ENCODE results near the gene ELMO1.

ELMO1 gene

GRCh38 chr7:36871355-36871738 is 577.3 kb downstream of the ELMO1 start:
- ChIA-PET CTCF (no interaction called here), POLR2A (no interaction called here)
- no peak for TF ChIP-seq SUZ12 (IDR thresholded peaks at IDR 0.05)
- no peak for TF ChIP-seq FOXA1 (IDR thresholded peaks at IDR 0.05)
- TF ChIP-seq FOXK2 (IDR thresholded peaks at IDR 0.05) = no peak
- TF ChIP-seq CTBP1 (IDR thresholded peaks at IDR 0.05; ENCODE audit: borderline replicate concordance) = no peak
- TF ChIP-seq BHLHE40 (IDR thresholded peaks at IDR 0.05; ENCODE audit: borderline replicate concordance) = no peak
- no peak for TF ChIP-seq TARDBP (IDR thresholded peaks at IDR 0.05)
- DNase-seq (ENCODE audit: extremely low spot score) = no peak

DNA sequence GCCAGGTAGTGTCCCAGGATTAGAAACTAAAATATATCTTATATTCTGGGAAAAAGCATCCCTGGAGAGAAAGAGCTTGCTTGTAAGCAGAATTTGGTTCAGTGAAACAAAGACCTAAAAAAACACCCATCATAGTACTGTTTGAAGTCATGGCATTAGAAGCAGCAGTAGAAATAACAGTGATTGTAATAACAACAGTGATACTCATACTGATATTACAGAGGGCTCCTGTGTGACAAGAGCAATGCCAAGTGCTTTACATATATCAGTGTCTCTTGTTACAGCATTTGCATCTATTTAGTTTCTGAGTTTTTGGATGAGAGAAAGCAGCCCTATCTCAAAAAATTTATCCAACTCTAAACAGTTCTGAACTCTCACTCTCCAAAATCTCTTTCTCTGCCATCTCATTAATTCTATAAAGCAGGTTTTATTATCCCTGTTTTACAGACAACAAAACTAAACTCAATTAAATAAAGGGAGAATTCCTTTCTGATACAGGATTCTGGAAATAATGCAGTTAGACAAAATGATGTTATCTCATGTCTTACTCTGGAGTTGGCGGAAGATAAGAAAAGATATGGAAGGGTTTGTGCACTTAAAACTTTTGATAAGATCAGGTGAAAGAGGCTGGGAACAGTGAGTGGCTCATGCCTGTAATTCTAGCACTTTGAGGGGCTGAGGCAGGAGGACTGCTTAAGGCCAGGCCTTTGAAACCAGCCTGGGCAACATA is 577.9 kb downstream of the ELMO1 start:
- no peak for DNase-seq (ENCODE audit: extremely low spot score)
- POLR2A ChIA-PET = no interaction called here
- CTCF ChIA-PET = no interaction called here
- TF ChIP-seq L3MBTL2 (conservative IDR thresholded peaks at IDR 0.05) (no peak), ARNT (IDR thresholded peaks at IDR 0.05) (no peak)

GRCh38 chr7:36868727-36869411 is 579.8 kb downstream of the ELMO1 start:
- ChIA-PET POLR2A (no interaction called here), CTCF (no interaction called here)
- TF ChIP-seq HDGF (IDR thresholded peaks at IDR 0.05; ENCODE audit: borderline replicate concordance) = no peak
- no peak for DNase-seq (ENCODE audit: extremely low spot score)

DNA sequence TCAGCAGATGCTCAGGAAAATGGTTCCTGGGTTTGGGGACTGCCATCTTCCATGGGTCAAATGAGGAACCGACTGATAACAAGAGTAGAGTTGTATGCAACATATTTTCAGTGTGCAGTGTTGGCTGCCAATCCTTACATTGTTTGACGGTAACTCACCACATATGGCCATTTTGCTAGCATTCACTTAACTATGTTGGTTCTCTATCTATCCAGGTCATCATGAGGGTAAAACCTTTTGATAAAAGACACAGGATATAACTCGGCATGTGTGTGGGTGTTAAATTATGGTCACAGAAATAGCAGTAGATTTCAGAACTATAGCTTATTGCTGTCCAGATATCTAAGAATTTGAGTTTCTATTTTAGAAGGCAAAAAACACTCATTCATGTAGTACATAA is 583.6 kb downstream of the ELMO1 start:
- no peak for DNase-seq (ENCODE audit: extremely low spot score)
- CTCF ChIA-PET = no interaction called here

DNA sequence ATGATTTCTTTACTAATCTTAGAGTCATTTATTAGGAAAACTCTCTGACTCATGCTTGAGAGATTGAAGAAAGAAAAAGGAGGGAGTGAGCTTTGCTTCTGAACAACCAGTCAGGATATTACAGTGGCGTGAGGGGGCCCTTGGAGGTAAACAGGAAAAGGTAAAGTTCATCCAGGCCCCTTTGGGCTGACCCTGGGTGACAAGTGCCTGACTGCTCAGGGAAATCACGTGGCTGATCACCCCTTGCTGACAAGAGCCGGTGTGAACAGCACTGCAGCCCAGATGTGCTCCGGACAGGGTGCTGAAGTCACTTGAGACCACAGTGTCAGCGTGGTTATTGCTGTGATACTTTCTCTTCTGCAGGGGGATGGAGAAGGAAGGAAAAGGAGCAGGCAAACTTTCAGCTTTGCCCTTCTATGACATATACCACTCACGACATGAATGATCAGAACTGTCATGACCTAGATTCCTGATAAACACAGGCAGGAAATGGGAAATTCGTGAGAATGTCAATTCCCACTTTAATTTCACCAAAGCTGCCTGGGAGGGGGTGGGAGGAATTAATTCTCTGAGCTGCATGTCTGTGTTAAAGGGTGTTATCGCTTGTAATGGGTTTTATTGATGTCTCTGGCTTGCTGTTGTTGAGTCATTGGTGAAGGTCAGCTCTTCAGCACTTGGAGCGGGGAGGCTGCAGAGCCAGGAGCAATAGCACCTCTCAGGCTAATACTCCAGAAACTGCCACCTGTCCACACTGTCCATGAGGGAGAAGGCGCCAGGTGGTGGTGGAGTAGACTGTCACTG is 584.6 kb downstream of the ELMO1 start:
- ChIA-PET CTCF (no interaction called here), POLR2A (no interaction called here)
- TF ChIP-seq PKNOX1 (IDR thresholded peaks at IDR 0.05) (no peak), SP1 (IDR thresholded peaks at IDR 0.05) (no peak), ZNF384 (IDR thresholded peaks at IDR 0.05) (no peak), FOXA1 (IDR thresholded peaks at IDR 0.05) (no peak), FOXM1 (IDR thresholded peaks at IDR 0.05; ENCODE audit: borderline replicate concordance) (no peak), BHLHE40 (IDR thresholded peaks at IDR 0.05; ENCODE audit: borderline replicate concordance) (no peak), ARNT (IDR thresholded peaks at IDR 0.05) (no peak)

More for the DNA sequence above, 583.6 kb downstream of the ELMO1 start:
- TF ChIP-seq ARNT (IDR thresholded peaks at IDR 0.05) = no peak
- TF ChIP-seq PKNOX1 (IDR thresholded peaks at IDR 0.05) = no peak
- no peak for TF ChIP-seq ZNF384 (IDR thresholded peaks at IDR 0.05)
- no peak for TF ChIP-seq L3MBTL2 (conservative IDR thresholded peaks at IDR 0.05)
- no peak for TF ChIP-seq SP1 (IDR thresholded peaks at IDR 0.05)
- no peak for TF ChIP-seq LEF1 (IDR thresholded peaks at IDR 0.05; ENCODE audit: borderline replicate concordance)
- TF ChIP-seq TARDBP (IDR thresholded peaks at IDR 0.05) = no peak
- TF ChIP-seq CTBP1 (IDR thresholded peaks at IDR 0.05; ENCODE audit: borderline replicate concordance) = no peak
- no peak for TF ChIP-seq NFRKB (IDR thresholded peaks at IDR 0.05)
- no peak for TF ChIP-seq FOXA1 (IDR thresholded peaks at IDR 0.05)
- no peak for TF ChIP-seq SUZ12 (IDR thresholded peaks at IDR 0.05)
- no peak for TF ChIP-seq ELF4 (IDR thresholded peaks at IDR 0.05)
- no peak for TF ChIP-seq HDGF (IDR thresholded peaks at IDR 0.05; ENCODE audit: borderline replicate concordance)
- no peak for TF ChIP-seq FOXK2 (IDR thresholded peaks at IDR 0.05)
- POLR2A ChIA-PET = no interaction called here

DNA sequence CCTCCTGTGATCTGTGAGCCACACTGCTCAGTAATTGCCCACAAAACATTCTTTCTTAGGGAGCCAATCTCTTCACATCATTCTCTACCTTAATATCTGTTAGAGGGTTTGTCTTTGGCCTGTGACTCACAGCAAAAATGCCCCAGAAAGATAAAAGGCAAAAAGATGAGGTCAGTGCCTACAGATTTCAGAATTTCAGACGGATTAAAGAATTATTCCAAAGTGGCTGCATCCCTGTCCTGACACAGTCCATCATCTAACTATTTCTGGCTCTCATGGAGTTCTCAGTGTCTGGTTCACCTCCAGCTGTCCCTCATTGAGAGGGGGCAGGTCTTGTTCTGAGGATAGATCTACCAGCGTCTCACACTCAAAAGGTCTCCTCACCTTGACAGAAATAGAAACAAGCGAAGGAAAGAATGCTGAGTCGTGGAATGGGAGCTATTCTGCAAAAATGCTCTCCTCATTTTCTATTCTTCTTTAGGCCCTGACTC is 585.8 kb downstream of the ELMO1 start:
- CTCF ChIA-PET = no interaction called here
- no peak for TF ChIP-seq BHLHE40 (IDR thresholded peaks at IDR 0.05; ENCODE audit: borderline replicate concordance)
- no peak for TF ChIP-seq NFRKB (IDR thresholded peaks at IDR 0.05)
- TF ChIP-seq L3MBTL2 (conservative IDR thresholded peaks at IDR 0.05) = no peak
- TF ChIP-seq SUZ12 (IDR thresholded peaks at IDR 0.05) = no peak
- no peak for TF ChIP-seq SP1 (IDR thresholded peaks at IDR 0.05)
- TF ChIP-seq ZNF384 (IDR thresholded peaks at IDR 0.05) = no peak
- TF ChIP-seq PKNOX1 (IDR thresholded peaks at IDR 0.05) = no peak
- DNase-seq (ENCODE audit: extremely low spot score) = no peak

More for the DNA sequence above, 584.6 kb downstream of the ELMO1 start:
- DNase-seq (ENCODE audit: extremely low spot score) = no peak

GRCh38 chr7:36861656-36862055 is 587.0 kb downstream of the ELMO1 start:
- ChIA-PET POLR2A (no interaction called here), CTCF (no interaction called here)
- DNase-seq (ENCODE audit: extremely low spot score) = no peak
- no peak for TF ChIP-seq CTBP1 (IDR thresholded peaks at IDR 0.05; ENCODE audit: borderline replicate concordance)
- no peak for TF ChIP-seq HDGF (IDR thresholded peaks at IDR 0.05; ENCODE audit: borderline replicate concordance)
- no peak for TF ChIP-seq SP1 (IDR thresholded peaks at IDR 0.05)
- TF ChIP-seq FOXM1 (IDR thresholded peaks at IDR 0.05; ENCODE audit: borderline replicate concordance) = no peak
- TF ChIP-seq TARDBP (IDR thresholded peaks at IDR 0.05) = no peak
- no peak for TF ChIP-seq FOXK2 (IDR thresholded peaks at IDR 0.05)
- TF ChIP-seq FOXA1 (IDR thresholded peaks at IDR 0.05) = no peak
- TF ChIP-seq ELF4 (IDR thresholded peaks at IDR 0.05) = no peak
- no peak for TF ChIP-seq BHLHE40 (IDR thresholded peaks at IDR 0.05; ENCODE audit: borderline replicate concordance)
- TF ChIP-seq L3MBTL2 (conservative IDR thresholded peaks at IDR 0.05) = no peak

More for the DNA sequence above, 585.8 kb downstream of the ELMO1 start:
- POLR2A ChIA-PET = no interaction called here
